NB4 (cell line): Measurements from ENCODE around the gene MSMO1.

Experiments
- MYC ChIP-seq: IDR thresholded peaks from 2 replicates; pipeline ENCODE4 v1.6.1; 2011; ENCODE audit warnings: low read depth, low read length
- POLR2A ChIP-seq: IDR thresholded peaks from 2 replicates; pipeline ENCODE4 v1.6.1; 2011; ENCODE audit warnings: mild to moderate bottlenecking; ENCODE audit not compliant: insufficient read length; ENCODE audit errors: extremely low read depth
- TF ChIP-seq, protein P1 (sequence below): IDR thresholded peaks from one replicate; pipeline ENCODE4 v1.5.1; 2012; ENCODE audit warnings: low read depth, low read length

DNA sequence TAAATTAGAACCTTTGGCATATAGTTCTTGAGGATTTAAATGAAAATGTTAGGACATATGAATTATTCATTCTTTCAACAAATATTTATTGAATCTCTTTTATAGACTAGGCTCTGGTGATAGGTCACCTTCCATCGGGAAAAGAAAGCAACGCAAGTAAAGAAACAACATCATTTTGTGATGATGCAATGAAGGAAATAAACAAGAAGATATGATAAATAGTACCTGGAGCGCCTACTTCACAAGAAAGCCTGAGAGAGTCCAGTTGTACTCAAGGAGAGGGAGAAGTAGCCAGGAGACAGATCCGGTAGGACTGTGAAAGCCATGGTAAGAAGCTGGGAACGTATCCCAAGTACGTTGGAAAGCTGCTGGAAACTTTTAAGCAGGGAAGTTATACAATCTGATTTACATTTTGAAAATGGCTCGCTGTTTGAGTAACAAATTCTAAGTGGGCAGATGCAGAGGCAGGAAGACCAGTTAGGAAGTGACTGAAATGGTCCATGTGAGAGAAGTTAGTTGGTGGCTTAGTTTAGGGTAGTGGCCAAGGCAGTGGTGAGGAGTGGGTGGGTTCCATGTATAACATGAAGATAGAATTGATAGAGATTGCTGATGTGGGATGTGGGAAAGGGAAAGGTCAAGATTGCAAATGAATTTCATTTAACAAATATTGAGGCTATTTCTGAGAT lies 33.7 kb downstream of the MSMO1 start:
- TF ChIP-seq, protein P1, sequence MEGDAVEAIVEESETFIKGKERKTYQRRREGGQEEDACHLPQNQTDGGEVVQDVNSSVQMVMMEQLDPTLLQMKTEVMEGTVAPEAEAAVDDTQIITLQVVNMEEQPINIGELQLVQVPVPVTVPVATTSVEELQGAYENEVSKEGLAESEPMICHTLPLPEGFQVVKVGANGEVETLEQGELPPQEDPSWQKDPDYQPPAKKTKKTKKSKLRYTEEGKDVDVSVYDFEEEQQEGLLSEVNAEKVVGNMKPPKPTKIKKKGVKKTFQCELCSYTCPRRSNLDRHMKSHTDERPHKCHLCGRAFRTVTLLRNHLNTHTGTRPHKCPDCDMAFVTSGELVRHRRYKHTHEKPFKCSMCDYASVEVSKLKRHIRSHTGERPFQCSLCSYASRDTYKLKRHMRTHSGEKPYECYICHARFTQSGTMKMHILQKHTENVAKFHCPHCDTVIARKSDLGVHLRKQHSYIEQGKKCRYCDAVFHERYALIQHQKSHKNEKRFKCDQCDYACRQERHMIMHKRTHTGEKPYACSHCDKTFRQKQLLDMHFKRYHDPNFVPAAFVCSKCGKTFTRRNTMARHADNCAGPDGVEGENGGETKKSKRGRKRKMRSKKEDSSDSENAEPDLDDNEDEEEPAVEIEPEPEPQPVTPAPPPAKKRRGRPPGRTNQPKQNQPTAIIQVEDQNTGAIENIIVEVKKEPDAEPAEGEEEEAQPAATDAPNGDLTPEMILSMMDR = no peak
- TF ChIP-seq POLR2A (no peak), MYC (no peak)
